NT2/D1 (cell line): ENCODE measurements around the gene CYFIP1.

Source experiments
- YY1 ChIP-seq: IDR thresholded peaks from 2 replicates; pipeline ENCODE4 v1.6.1; 2011; ENCODE audit not compliant: insufficient read length, insufficient read depth
- ZNF274 ChIP-seq: IDR thresholded peaks from 2 replicates; pipeline ENCODE4 v1.6.1; 2011; ENCODE audit warnings: mild to moderate bottlenecking, low read depth, low read length

GRCh38 chr15:22866079-22866478, 114.1 kb downstream of the CYFIP1 start:
- TF ChIP-seq YY1, result no peak
- TF ChIP-seq ZNF274, result no peak
